H1 (cell line): ENCODE results near the gene CGNL1. TPM values are rescaled to one million over a fixed set of nuclear protein-coding genes. Genes with fewer than 3 reads are reported as not detected.
A peak's percentile ranks its signal among the peaks of the same experiment; 100 is the strongest.

Experiments used
- CTCF ChIA-PET: fragments of 300-600 bp; sonication (Branson Sonifier 250); formaldehyde crosslinking; loops from one replicate; lab custom pipeline; 2021; ENCODE audit not compliant: partially characterized antibody; lab: Charles Lee
- POLR2A ChIA-PET: fragments of 300-600 bp; sonication (Branson Sonifier 250); formaldehyde crosslinking; loops from one replicate; lab custom pipeline; 2021; ENCODE audit warnings: inconsistent platforms; ENCODE audit not compliant: partially characterized antibody; lab: Charles Lee
- DNase-seq, 2 experiments: peaks; one replicate each; pipeline versions ENCODE4 v3.0.0 to v3.0.0-alpha.2; 2010 to 2022; ENCODE audit warnings: low spot score in 2 of 2, low read depth in 1 of 2, mixed read lengths in 1 of 2
- FAIRE-seq: peaks from 2 replicates; lab custom pipeline; 2011; peaks lifted over from hg19 to GRCh38; lab: Jason Lieb, UNC
- H2AFZ ChIP-seq: 2 replicates; pipeline ENCODE4 v1.8.1; 2012; ENCODE audit warnings: low read length, inconsistent platforms
- H2AK5ac ChIP-seq: 2 replicates; pipeline ENCODE4 v1.6.1; 2013; ENCODE audit warnings: low read depth, low read length
- H2BK120ac ChIP-seq: replicated peaks from 2 replicates; pipeline ENCODE3; 2013; ENCODE audit warnings: low read depth, low read length, inconsistent platforms
- H2BK12ac ChIP-seq: 2 replicates; pipeline ENCODE4 v1.6.1; 2013; ENCODE audit warnings: low read depth, low read length
- H2BK15ac ChIP-seq: 2 replicates; pipeline ENCODE4 v1.6.1; 2013; ENCODE audit warnings: low read length
- H2BK20ac ChIP-seq: 2 replicates; pipeline ENCODE4 v1.6.1; 2013; ENCODE audit warnings: low read length
- H2BK5ac ChIP-seq: 2 replicates; pipeline ENCODE4 v1.6.1; 2013; ENCODE audit warnings: low read depth, low read length
- H3K14ac ChIP-seq: 2 replicates; pipeline ENCODE4 v1.6.1; 2013; ENCODE audit warnings: inconsistent platforms; ENCODE audit not compliant: insufficient read length
- H3K18ac ChIP-seq: 2 replicates; pipeline ENCODE4 v1.6.1; 2013; ENCODE audit warnings: low read length; ENCODE audit errors: extremely low read depth
- H3K23ac ChIP-seq: 2 replicates; pipeline ENCODE4 v1.6.1; 2013; ENCODE audit warnings: inconsistent platforms; ENCODE audit not compliant: insufficient read length
- H3K23me2 ChIP-seq: 2 replicates; pipeline ENCODE4 v1.6.1; 2013; ENCODE audit warnings: low read depth, low read length
- H3K27ac ChIP-seq: 2 replicates; pipeline ENCODE4 v1.6.1; 2011; ENCODE audit warnings: low read depth, low read length, inconsistent platforms
- H3K27me3 ChIP-seq, 4 experiments: replicated peaks in 1 of 4; 1 replicate in 1 of 4; 2 replicates in 3 of 4; pipeline versions ENCODE4 v1.6.1 to v1.8.1; 2011 to 2013; ENCODE audit warnings: low read length in 3 of 4, mild to moderate bottlenecking in 3 of 4, inconsistent platforms in 2 of 4, mixed read lengths in 2 of 4, moderate library complexity in 1 of 4; ENCODE audit not compliant: control insufficient read depth in 3 of 4, insufficient read depth in 3 of 4; ENCODE audit errors: extremely low read depth in 1 of 4
- H3K36me3 ChIP-seq, 4 experiments: 2 replicates each; pipeline versions ENCODE4 v1.6.1 to v1.8.1; 2011 to 2013; ENCODE audit warnings: mild to moderate bottlenecking in 4 of 4, low read length in 3 of 4, moderate library complexity in 2 of 4, control low read depth in 1 of 4, inconsistent platforms in 1 of 4; ENCODE audit not compliant: insufficient read depth in 4 of 4, control insufficient read depth in 2 of 4
- H3K4ac ChIP-seq: replicated peaks from 2 replicates; pipeline ENCODE3; 2013; ENCODE audit warnings: low read length, low read depth, mixed read lengths, inconsistent platforms; ENCODE audit not compliant: insufficient read length
- H3K4me1 ChIP-seq, 4 experiments: replicated peaks in 1 of 4; 1 replicate in 1 of 4; 2 replicates in 3 of 4; pipeline versions ENCODE4 v1.6.1 to v1.8.1; 2011 to 2013; ENCODE audit warnings: low read length in 3 of 4, inconsistent platforms in 2 of 4, mixed read lengths in 1 of 4; ENCODE audit not compliant: insufficient read depth in 4 of 4, control insufficient read depth in 3 of 4
- H3K4me2 ChIP-seq, 2 experiments: 2 replicates each; pipeline versions ENCODE4 v1.6.1 to v1.8.1; 2011 to 2013; ENCODE audit warnings: low read depth in 2 of 2, low read length in 2 of 2, control low read depth in 1 of 2, inconsistent platforms in 1 of 2, mild to moderate bottlenecking in 1 of 2; ENCODE audit not compliant: insufficient read depth in 1 of 2
- H3K4me3 ChIP-seq, 4 experiments: fragments of 200-600, 300-600 bp in 1 of 4; sonication (generic), shearing (Covaris generic), sonication (Bioruptor Twin) in 1 of 4; 2 replicates each; pipeline versions ENCODE4 v1.5.1 to v1.8.1; 2011 to 2016; ENCODE audit warnings: low read length in 4 of 4, low read depth in 3 of 4, control low read depth in 2 of 4, inconsistent platforms in 2 of 4, mild to moderate bottlenecking in 2 of 4, mixed read lengths in 1 of 4, moderate library complexity in 1 of 4; ENCODE audit not compliant: insufficient read depth in 2 of 4; ENCODE audit errors: extremely low read depth in 1 of 4
- H3K56ac ChIP-seq: replicated peaks from 2 replicates; pipeline ENCODE3; 2013; ENCODE audit warnings: low read depth, mild to moderate bottlenecking, mixed read lengths, low read length, inconsistent platforms; ENCODE audit not compliant: insufficient read length
- H3K79me1 ChIP-seq: 2 replicates; pipeline ENCODE4 v1.6.1; 2013; ENCODE audit warnings: low read depth, low read length, control low read depth
- H3K79me2 ChIP-seq, 2 experiments: 2 replicates each; pipeline versions ENCODE4 v1.6.1 to v1.8.1; 2012 to 2013; ENCODE audit warnings: low read length in 2 of 2, mild to moderate bottlenecking in 2 of 2, inconsistent platforms in 1 of 2; ENCODE audit not compliant: insufficient read depth in 2 of 2, control insufficient read depth in 1 of 2
- H3K9ac ChIP-seq, 4 experiments: replicated peaks in 1 of 4; 1 replicate in 1 of 4; 2 replicates in 3 of 4; pipeline versions ENCODE4 v1.6.1 to v1.8.1; 2011 to 2013; ENCODE audit warnings: low read depth in 3 of 4, low read length in 3 of 4, control low read depth in 2 of 4, mild to moderate bottlenecking in 2 of 4, moderate library complexity in 2 of 4, inconsistent platforms in 1 of 4; ENCODE audit errors: extremely low read depth in 1 of 4
- H3K9me3 ChIP-seq, 2 experiments: 2 replicates each; pipeline versions ENCODE4 v1.6.1 to v1.8.1; 2012 to 2013; ENCODE audit warnings: mild to moderate bottlenecking in 2 of 2, moderate library complexity in 2 of 2, control low read depth in 1 of 2, inconsistent platforms in 1 of 2, low read depth in 1 of 2, low read length in 1 of 2, mixed read lengths in 1 of 2; ENCODE audit not compliant: insufficient read depth in 2 of 2
- H4K20me1 ChIP-seq, 2 experiments: replicated peaks in 1 of 2; 2 replicates each; pipeline versions ENCODE3 to v1.8.1; 2011 to 2013; ENCODE audit warnings: inconsistent platforms in 2 of 2, low read length in 2 of 2, mild to moderate bottlenecking in 1 of 2; ENCODE audit not compliant: insufficient read depth in 2 of 2, control insufficient read depth in 1 of 2
- H4K5ac ChIP-seq: 2 replicates; pipeline ENCODE4 v1.6.1; 2013; ENCODE audit warnings: low read length, low read depth, mixed read lengths, inconsistent platforms; ENCODE audit not compliant: insufficient read length
- H4K8ac ChIP-seq: 2 replicates; pipeline ENCODE4 v1.8.0; 2013; ENCODE audit warnings: mild to moderate bottlenecking, moderate library complexity, low read length, inconsistent platforms; ENCODE audit not compliant: insufficient read depth; ENCODE audit errors: extremely low read depth
- H4K91ac ChIP-seq: replicated peaks from 2 replicates; pipeline ENCODE3; 2013; ENCODE audit warnings: low read length, mixed read lengths, inconsistent platforms; ENCODE audit not compliant: insufficient read length
- CTCF ChIP-seq, 3 experiments: IDR thresholded peaks; 1 replicate in 2 of 3; 2 replicates in 1 of 3; pipeline versions ENCODE4 v1.5.1 to v1.6.1; 2011; ENCODE audit warnings: low read length in 3 of 3, mild to moderate bottlenecking in 3 of 3, inconsistent platforms in 2 of 3, low read depth in 1 of 3, moderate library complexity in 1 of 3; ENCODE audit not compliant: insufficient read depth in 1 of 3; ENCODE audit errors: control extremely low read depth in 1 of 3
- E2F6 ChIP-seq: IDR thresholded peaks from 2 replicates; pipeline ENCODE4 v1.6.1; 2012; ENCODE audit warnings: inconsistent platforms
- EP300 ChIP-seq, 2 experiments: IDR thresholded peaks; 1 replicate in 1 of 2; 2 replicates in 1 of 2; pipeline ENCODE4 v1.6.1; 2011 to 2012; ENCODE audit warnings: low read depth in 2 of 2, low read length in 2 of 2, mild to moderate bottlenecking in 2 of 2, borderline replicate concordance in 1 of 2, inconsistent platforms in 1 of 2, moderate library complexity in 1 of 2
- EZH2 ChIP-seq: fragments of 200-600 bp; sonication (generic); IDR thresholded peaks from 2 replicates; pipeline ENCODE4 v1.7.1; 2012; ENCODE audit warnings: low read depth, mild to moderate bottlenecking, moderate library complexity, low read length, inconsistent platforms; ENCODE audit not compliant: severe bottlenecking
- POLR2AphosphoS5 ChIP-seq: IDR thresholded peaks from 2 replicates; pipeline ENCODE4 v1.6.1; 2011; ENCODE audit warnings: low read depth, low read length
- RAD21 ChIP-seq, 2 experiments: IDR thresholded peaks in 1 of 2; conservative IDR thresholded peaks in 1 of 2; 2 replicates each; pipeline ENCODE4 v1.6.1; 2011; ENCODE audit warnings: low read depth in 2 of 2, low read length in 2 of 2, improper control_type of control experiment in 1 of 2, inconsistent platforms in 1 of 2, mild to moderate bottlenecking in 1 of 2, moderate library complexity in 1 of 2
- SIRT6 ChIP-seq: IDR thresholded peaks from one replicate; pipeline ENCODE4 v1.7.1; 2012; ENCODE audit warnings: low read length, inconsistent platforms
- SP2 ChIP-seq: IDR thresholded peaks from 2 replicates; pipeline ENCODE4 v1.6.1; 2012; ENCODE audit warnings: mild to moderate bottlenecking, low read length, inconsistent platforms
- TAF7 ChIP-seq: optimal IDR thresholded peaks from 2 replicates; pipeline ENCODE3; 2011; ENCODE audit warnings: low read depth, mild to moderate bottlenecking, inconsistent platforms, low read length, moderate library complexity, borderline replicate concordance
- ZNF274 ChIP-seq: IDR thresholded peaks from 2 replicates; pipeline ENCODE4 v1.7.0; 2012; ENCODE audit warnings: low read length, borderline replicate concordance; ENCODE audit errors: extremely low read depth
- WGBS, 2 experiments: shearing (Covaris generic) in 1 of 2; methylation state at CpG; one replicate each; pipeline versions ENCODE4 v1.1.6 to v1.1.7; 2013 to 2015; ENCODE audit warnings: low lambda C conversion rate in 2 of 2, mixed read lengths in 2 of 2, inconsistent platforms in 1 of 2, low coverage in 1 of 2, missing lambda C conversion rate in 1 of 2; ENCODE audit not compliant: insufficient replicate concordance in 2 of 2, insufficient coverage in 1 of 2, insufficient read length in 1 of 2; ENCODE audit errors: extremely low coverage in 1 of 2, missing lambda C conversion rate in 1 of 2; 5-methylcytosine and 5-hydroxymethylcytosine counted together
- polyA plus RNA-seq, 7 experiments: library from polyadenylated mRNA; depleted of rRNA in 3 of 7; stranded (reverse) in 5 of 7; unstranded in 2 of 7; fragments of >200 nt in 5 of 7; fragments of 200-250 nt in 2 of 7; gene quantifications; 1 replicate in 5 of 7; 2 replicates in 1 of 7; 4 replicates in 1 of 7; pipeline versions ENCODE4 v1.2.1 to v1.2.3, GENCODE V29; 2011 to 2013; ENCODE audit warnings: missing spikeins in 2 of 7, mixed read lengths in 2 of 7
- total RNA-seq: library from RNA; stranded (reverse); fragmentation: NEBNext Ultra II Directional; extraction: Animal tissue kit (Norgen Biotek cat#: 25700); gene quantifications from 2 replicates; pipeline ENCODE4 v1.2.1, GENCODE V29; 2021

Gene CGNL1
- total and polyA plus RNA-seq, 2 of the 8 experiments (the other 6 are each of a cell fraction or from before 2014, with no cell fraction given) = 21.8 to 75.6 TPM

- H4K20me1 ChIP-seq = no peaks in the 10 kb centered on the region
- H2AFZ ChIP-seq = no peak overlapping the region
- no peaks in the 10 kb centered on the region; a peak in 1 of 7 replicates for H3K27me3 ChIP-seq
- no peaks in the 10 kb centered on the region for H3K36me3 ChIP-seq
- H3K79me2 ChIP-seq = no peaks in the 10 kb centered on the region
- no peak overlapping the region for H3K9ac ChIP-seq
- H2BK120ac ChIP-seq = no peak overlapping the region
- no peak overlapping the region for H2BK20ac ChIP-seq
- ChIA-PET POLR2A (interaction anchor here (1.5 kb wide), 1 partner anchor 16 kb away, joined by 5 read pairs; no protein-coding TSS in a partner anchor), CTCF (interaction anchor here (0.8 to 7.2 kb wide), 19 partner anchors 9 to 226 kb away, joined by 3 to 60 read pairs (median 5); no protein-coding TSS in a partner anchor)
- H2AK5ac ChIP-seq = no peak overlapping the region
- 94% methylated on average over 8 of the region's 8 CpGs; no CpG with 5 or more reads in 1 of the 2 experiments for WGBS, 2 experiments
- H3K4me2 ChIP-seq = no peak overlapping the region
- no peak overlapping the region for H2BK5ac ChIP-seq
- no peak overlapping the region for H4K8ac ChIP-seq
- H3K27ac ChIP-seq = no peak overlapping the region
- H3K79me1 ChIP-seq = no peaks in the 10 kb centered on the region
- H3K4ac ChIP-seq = no peak overlapping the region
- no peak overlapping the region for H2BK12ac ChIP-seq
- H4K5ac ChIP-seq = no peak overlapping the region
- no peak overlapping the region for H3K18ac ChIP-seq
- H3K14ac ChIP-seq = no peak overlapping the region
- no peak overlapping the region for H4K91ac ChIP-seq
- H3K4me1 ChIP-seq = peaks cover 0 to 2% (median 0%) of the 10 kb centered on the region in 4 experiments; a peak in 2 of 7 replicates
- no peak overlapping the region for H3K4me3 ChIP-seq
- H3K23me2 ChIP-seq = no peaks in the 10 kb centered on the region
- no peak overlapping the region for H3K23ac ChIP-seq
- no peaks in the 10 kb centered on the region for H3K9me3 ChIP-seq
- H2BK15ac ChIP-seq = no peak overlapping the region
- no peak for DNase-seq
- no peak overlapping the region for H3K56ac ChIP-seq
- FAIRE-seq = no peak
- TF ChIP-seq RAD21 (IDR thresholded peaks at IDR 0.05 in 1 of 2, conservative IDR thresholded peaks at IDR 0.05 in 1 of 2; ENCODE audit: low read depth in 2 of 2, low read length in 2 of 2) (peak; percentile 58 to 63), SP2 (no peak), ZNF274 (no peak), EZH2 (no peak), POLR2AphosphoS5 (no peak), SIRT6 (no peak), E2F6 (no peak), CTCF (IDR thresholded peaks at IDR 0.05; ENCODE audit: control extremely low read depth in 1 of 3, insufficient read depth in 1 of 3, low read depth in 1 of 3, low read length in 3 of 3) (peak; percentile 28 to 42 (median 38); a peak in 3 of 4 replicates), TAF7 (no peak), EP300 (IDR thresholded peaks at IDR 0.05; ENCODE audit: borderline replicate concordance in 1 of 2, low read depth in 2 of 2, low read length in 2 of 2) (no peak)
Observed at GRCh38 chr15:57328479-57328878, 47.8 kb upstream of the CGNL1 start.
